Epithelial cell of prostate (primary cell): ENCODE results near the gene ZSCAN32.

Experiments used
- DNase-seq: peaks from one replicate; pipeline ENCODE4 v3.0.0-alpha.2; 2011; ENCODE audit warnings: low read depth, low spot score
- H3K27ac ChIP-seq: fragments of 450-650 bp; 2 replicates; pipeline ENCODE4 v1.5.1; 2017; ENCODE audit warnings: mild to moderate bottlenecking

Gene ZSCAN32

DNA sequence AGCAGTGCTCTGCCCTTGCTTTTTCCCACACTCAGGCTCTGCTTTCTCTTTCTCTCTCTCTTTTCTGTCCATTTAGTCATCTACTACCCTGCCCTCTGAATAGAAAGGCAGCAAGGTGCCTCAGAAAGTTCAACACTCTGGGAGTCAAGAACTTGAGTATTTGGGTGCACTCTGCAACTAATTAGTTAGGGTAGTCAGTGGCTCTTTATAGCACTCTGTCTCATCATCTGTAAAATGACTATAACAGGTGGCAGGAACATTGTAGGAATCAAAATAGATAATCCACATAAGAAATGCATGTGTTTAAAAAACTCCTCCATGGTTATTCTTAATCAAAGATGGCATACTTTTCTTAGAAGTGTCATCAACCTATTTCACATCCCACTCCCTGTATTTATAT lies 37.9 kb downstream of the ZSCAN32 start:
- DNase-seq: no peak
- no peak overlapping the region for H3K27ac ChIP-seq

DNA sequence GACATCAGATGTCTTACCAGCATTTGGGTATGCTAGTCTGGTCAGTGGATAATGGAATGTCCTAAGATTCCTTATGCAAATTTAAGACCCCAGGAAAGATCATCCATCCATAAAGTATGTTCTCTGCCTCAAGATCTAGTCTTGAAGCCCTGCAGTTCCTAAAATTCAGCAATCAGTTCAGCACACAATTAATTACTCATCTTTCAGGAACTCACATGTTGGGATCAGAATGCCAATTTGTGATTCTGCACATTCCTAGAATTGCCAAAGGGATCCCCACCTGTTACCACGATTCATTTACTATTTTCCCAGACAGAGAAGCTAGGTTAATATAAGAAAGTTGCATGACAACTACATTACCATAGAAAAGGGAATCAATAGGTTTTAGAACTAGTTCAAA lies 41.9 kb downstream of the ZSCAN32 start:
- H3K27ac ChIP-seq: no peak overlapping the region
- no peak for DNase-seq

GRCh38 chr16:3356118-3356517 lies 44.7 kb downstream of the ZSCAN32 start:
- DNase-seq: no peak
- H3K27ac ChIP-seq: no peak overlapping the region

DNA sequence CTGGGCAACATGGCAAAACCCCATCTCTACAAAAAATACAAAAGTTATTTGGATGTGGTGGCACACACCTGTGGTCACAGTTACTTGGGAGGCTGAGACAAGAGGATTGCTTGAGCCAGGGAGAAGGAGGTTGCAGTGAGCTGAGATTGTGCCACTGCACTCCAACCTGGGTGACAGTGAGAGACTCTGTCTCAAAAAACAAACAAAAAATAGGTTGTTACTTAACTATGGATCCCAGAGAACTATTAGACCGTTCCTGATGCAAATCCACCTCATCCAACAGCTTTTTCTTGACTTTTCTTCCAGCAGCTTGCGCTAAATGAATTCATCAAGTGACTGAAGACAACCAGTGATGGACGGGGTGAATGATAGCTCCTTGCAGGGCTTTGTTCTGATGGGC lies 45.2 kb downstream of the ZSCAN32 start, which contains the start of gene OR2C1:
Gene OR2C1, plus strand, starts transcription at position 301 of the 400 bp plus-strand sequence. Its CDS starts 52 bp downstream, at position 353.
- no peak within 1 kb of the TSS for H3K27ac ChIP-seq
- DNase-seq: no peak

- H3K27ac ChIP-seq: no peak overlapping the region
These were observed 51.6 kb downstream of the ZSCAN32 start for GRCh38 chr16:3349175-3349574.

GRCh38 chr16:3348547-3349167 lies 52.1 kb downstream of the ZSCAN32 start:
- no peak for DNase-seq
- H3K27ac ChIP-seq: no peak overlapping the region

More at GRCh38 chr16:3349175-3349574, 51.6 kb downstream of the ZSCAN32 start:
- no peak for DNase-seq

DNA sequence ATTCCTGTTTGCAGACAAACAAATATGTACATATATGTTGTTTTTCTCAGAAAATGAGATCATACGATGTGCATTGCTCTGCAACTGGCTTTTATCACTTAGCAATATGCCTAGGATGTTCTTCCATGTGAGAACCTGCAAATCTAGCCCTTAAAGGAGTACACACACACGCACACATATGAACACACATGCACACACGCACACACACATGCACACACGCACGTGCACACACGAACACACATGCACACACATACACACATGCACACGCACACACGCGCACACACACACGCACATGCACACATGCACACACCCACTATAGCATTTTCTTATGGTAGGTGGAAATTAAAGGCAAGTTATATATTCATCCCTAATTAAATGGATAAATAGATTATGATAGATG lies 53.2 kb downstream of the ZSCAN32 start:
- no peak overlapping the region for H3K27ac ChIP-seq
- no peak for DNase-seq

DNA sequence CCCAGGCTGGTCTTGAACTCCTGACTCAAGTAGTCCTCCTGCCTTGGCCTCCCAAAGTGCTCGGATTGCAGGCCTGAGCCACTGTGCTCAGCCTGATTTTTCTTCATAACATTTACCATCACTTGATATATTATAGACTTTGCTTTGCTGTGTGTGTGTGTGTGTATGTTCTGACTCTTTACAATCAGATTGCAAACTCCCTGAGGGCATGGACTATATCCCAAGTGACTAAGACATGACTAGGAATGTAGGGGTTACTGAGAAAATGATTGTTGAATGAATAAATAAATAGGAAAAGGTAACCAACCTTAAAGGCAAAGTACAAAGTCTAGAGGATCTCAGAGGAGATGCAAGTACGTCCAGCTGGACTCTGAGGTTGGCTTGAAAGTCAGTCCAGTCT lies 54.8 kb downstream of the ZSCAN32 start:
- no peak overlapping the region for H3K27ac ChIP-seq
- DNase-seq: no peak
